GM18520 (cell line): ENCODE measurements around the gene GLIS1.

Experiments used
- ATAC-seq: cut with Tn5 transposase; IDR thresholded peaks from one replicate; pipeline ENCODE4 v1.9.1; 2021; ENCODE audit not compliant: unreplicated experiment

Gene GLIS1

DNA sequence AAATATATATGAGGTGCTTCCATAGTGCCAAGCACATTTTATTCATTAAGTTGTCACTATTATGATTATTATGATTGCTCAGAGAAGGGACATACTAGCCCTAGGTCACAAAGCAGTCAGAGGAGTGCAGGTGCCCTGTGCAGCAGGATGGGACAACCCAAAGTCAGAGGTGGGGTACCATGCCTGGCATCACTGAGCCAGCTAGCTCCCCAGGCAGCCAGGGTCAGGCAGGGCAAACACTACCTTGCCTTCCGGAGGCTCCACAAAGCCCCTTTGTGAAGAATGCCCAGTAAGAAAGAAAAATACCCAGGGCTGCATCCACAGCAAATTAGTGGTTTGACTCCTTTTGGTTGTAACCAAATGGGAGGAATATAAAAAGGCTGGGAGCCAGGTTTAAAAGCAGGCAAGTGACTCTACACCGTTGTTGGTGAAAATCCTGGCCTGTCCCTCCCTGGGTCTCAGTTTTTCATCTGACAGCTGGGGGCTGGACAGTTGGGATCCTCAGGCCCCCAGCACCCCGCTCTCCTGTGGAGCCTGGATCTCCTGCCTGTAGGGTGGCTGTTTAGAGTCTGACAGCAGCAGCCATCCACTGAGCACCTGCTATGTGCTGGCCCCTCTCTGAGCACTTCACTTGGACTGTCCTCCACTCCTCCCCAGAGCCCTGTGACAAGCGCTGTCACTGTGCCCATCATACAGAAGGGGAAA, 98.8 kb downstream of the GLIS1 start:
- ATAC-seq: no peak

DNA sequence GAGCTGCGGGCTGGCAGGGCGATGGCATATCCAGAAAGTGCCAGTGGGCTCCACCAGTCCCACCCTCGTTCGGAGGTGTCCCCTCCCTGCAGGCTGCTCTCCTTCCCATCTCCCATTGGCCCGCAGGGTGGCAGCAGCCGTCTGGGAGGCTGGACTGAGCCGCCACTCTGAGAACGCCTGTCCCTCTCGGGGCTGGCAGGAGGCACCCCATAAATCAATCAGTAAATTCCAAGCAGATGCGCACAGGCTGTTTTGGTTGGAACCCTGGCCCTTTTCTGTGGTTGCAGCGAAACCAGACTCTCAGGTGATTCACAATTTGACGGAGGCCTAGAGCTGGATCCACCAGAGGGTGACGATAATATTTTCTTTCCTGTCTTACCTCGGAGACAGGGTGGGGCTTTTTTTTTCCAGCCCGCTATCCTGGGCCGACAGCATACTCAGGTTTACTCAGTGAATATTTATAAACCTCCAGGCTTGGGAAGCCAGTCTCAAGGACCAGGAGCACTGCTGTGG, 99.7 kb downstream of the GLIS1 start:
- no peak for ATAC-seq

DNA sequence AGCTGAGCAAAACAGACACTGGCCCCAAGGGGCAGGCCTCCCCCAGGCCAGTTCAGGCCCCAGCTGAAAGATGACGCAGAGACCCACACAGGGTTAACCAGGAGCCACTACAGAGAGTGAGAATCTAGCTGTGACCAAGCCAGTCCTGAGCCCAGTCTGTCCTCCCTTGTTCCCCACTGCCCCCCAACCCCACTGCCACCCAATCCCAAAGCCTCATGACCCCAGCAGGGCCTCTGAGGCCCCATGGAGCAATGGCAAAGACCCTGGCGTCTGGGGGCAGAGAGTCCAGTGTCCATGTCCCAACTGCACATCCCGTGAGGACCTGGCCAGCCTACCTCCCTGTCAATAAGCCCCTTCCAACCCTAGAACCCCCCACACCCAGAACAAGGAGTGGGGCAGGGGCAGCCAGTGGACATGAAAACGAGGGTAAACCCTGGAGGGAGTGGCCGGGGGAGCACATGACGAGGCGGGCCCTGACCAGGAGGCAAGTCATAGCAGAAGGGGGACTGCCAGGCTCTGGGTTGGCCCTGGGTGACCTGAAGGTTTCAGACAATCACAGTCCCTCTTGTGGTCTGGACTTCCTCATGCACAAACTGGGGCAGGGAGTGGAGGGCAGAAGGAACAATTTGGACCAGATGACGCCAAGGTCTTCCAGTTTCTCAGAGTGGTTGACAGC, 100.5 kb downstream of the GLIS1 start:
- no peak for ATAC-seq

DNA sequence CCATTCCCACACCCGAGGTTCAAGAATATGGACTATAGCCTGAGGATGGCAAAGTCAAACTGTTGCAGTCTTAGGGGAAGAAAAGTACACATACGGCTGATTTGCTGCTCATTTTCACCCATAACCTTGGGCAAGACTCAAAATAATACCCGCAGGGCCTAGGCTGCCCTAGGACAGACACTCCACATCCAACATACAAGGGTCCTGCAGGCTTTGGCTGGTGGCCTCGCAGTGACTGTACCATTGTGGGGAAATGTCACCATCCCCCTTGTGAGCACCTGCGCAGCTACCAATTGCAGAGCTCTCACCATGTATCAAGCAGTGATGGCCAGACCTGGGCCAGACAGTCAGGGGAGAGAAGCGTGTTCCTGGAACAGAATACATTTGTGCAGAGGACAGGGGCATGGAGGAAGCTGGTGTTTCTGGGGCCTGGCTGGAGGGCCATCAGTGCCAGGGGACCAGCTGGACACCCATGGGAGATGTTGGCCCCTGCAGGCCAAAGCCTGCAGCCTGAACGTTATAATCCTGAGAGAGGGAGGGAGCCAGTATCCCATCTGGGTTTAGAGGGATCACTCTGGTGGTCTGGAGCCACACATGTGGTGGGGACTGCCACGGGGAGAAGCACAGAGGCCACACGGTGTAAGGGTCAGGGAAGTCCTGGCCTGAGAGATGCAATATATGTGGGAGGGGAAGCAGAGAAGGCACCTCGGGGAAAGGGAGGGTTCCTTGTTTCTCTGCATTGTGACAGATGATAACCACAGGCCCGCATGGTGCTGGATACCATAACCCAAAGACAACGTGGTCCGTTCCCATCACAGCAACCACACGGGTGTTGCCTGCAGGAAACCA, 101.2 kb downstream of the GLIS1 start:
- no peak for ATAC-seq

DNA sequence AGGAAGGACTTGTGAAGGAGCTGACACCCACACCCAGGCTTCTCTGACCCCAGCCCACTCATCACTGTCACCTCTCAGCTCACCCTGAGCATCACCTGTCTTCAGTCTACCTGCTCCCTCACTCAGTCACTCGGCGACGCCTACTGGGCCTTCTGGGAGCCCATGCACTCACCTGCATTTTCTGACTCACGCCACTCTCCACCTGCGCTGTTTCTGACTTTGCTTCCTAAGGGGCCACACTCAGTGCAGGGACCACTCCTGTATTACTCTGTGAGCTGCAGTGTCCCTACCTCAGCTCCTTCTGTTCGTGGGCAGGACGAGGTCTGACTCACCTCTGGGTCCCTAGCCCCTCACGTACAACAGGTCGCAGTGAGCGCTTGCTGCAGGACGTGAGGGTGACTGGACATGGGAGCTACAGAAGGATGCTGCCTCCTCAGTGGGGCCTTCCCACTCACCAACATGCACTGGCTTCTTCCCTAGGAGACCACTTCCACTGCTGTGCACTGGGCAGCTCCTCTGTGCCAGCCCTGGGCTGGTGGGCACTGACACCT, 102.3 kb downstream of the GLIS1 start:
- ATAC-seq: no peak

DNA sequence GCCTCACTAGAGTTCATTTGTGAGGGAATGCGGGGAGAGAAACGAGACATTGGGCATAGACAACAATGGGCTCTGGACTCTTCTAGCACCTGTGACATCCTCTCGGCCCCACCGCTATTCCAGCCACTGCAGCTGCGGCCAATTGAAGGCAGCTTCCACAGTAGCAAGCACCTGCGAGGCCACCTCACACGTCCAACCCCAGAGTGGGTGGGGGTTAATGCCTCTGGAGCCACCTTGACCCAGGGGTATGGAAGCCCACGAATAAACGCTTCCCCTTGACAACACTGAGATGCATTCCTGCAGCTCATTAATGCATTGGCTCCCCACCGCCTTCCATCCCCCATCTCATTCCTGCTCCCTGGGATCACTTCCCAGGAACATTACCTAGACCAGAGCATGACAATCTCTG, 104.4 kb downstream of the GLIS1 start:
- ATAC-seq: no peak

DNA sequence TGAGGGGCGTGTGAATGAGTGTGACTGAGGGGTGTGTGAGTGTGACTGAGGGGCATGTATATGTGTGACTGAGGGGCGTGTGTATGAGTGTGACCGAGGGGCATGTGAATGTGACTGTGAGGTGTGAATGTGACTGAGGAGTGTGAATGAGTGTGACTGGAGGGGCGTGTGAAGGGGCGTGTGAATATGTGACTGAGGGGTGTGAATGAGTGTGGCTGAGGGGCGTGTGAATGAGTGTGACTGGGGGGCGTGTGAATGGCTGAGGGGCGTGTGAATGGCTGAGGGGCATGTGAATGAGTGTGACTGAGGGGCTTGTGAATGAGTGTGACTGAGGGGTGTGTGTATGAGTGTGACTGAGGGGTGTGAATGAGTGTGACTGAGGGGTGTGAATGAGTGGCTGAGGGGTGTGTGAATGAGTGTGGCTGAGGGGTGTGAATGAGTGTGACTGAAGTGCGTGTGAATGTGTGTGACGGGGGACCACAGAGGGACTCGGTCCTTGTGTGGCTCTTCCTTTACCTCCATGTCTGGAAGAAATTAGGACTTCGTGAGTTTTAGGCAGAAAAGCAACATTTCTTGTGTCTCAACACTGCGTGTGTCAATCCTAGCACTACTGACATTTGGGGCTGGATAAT, 105.8 kb downstream of the GLIS1 start:
- no peak for ATAC-seq

DNA sequence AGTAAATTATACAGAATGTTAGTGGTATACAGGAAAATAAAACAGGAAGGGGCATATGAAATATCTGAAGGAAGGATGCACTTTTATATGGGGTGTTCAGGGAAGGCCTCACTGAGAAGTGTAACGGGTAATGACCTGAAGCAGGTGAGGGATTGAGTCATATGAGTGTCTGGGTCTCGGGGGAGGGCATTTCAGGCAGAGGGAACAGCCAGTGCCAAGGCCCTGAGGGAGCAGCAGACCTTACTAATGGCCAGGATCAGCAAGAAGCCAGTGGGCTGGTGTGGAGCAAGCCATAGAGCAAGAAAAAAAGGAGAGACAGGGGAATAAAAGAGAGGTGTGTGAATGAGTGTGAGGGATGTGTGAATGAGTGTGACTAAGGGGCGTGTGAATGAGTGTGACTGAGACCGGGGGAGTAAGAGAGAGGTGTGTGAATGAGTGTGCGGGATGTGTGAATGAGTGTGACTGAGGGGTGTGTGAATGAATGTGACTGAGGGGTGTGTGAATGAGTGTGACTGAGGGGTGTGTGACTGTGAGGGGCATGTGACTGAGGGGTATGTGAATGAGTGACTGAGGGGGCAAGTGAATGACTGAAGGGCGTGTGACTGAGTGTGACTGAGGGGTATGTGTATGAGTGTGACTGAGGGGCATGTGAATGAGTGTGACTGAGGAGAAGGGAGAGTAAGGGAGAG, 107.2 kb downstream of the GLIS1 start:
- ATAC-seq: no peak

DNA sequence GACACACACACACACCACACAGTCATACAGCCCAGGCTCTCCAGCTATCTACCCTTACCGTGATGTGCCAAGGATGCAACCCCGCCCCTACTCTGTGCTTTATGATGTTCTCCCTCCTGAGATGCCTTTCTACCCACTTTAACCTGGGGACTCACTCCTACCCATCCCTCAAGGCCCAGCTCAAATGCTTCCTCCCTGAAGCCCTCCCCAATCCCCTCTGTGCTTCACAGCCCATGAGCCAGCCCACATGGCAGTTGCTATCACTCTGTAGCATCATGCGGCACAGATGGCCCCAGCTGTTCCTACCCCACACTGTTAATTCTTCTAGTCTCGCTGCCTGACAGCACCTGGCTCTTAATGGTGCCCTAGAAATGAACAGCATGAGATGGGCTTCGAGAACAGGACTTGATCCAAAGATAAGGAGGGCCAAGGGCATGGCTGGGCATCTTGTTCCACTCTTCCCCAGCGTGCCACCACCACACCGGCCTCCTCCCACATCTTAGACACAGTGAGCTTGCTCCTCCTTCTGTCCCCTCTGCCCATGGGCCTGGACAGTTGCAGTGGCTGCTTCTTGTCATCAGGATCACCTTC, 109.8 kb downstream of the GLIS1 start:
- ATAC-seq: no peak

DNA sequence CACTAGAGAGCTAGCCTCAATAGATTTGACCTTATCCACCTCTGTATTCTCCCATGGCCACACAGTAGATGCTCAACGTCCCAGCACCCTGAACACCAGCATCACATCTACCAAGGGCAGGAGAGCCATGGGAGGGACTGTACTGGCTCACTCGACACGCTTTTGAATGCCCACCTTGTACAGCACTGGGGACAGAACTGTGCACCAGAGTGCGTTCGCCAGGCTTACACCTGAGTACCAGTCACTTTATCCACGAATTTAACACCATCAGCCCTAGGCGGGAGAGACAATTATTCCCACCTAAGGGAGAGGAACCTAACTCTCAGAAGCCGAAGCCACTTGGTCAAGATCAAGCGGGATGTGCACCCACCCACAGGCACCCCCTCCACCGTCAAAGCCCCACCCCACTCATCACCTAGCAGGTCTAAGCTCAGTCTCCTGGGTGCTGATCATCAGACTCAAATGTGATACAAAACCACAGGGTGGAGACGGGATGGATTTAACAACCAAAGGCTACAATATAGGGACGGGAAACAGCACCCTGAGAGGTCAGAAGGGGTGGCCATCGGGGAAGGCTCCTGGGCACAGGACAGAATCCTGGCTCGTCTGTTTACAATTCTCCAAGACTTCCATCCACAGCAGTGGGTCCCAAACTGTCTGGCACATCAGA, 110.5 kb downstream of the GLIS1 start:
- ATAC-seq: no peak

DNA sequence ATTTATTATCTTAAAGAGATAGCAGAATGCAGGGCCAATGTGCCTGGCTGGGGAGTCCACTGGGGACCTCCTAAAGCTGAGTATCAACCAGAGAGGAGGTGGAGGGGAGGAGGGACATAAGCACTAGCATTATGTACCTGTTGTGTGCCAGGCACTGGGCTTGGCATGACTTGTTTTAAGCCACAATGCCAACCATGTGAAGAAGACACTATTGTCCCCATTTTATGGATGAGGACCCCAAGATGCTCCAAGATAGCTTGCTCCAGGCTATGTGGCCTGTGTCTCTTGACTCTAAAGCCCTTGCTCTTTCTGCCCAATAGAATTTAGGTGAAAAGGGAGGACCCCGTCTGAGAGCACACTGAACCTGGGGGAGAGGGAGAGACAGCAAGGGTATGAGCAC, 111.3 kb downstream of the GLIS1 start:
- ATAC-seq: no peak

DNA sequence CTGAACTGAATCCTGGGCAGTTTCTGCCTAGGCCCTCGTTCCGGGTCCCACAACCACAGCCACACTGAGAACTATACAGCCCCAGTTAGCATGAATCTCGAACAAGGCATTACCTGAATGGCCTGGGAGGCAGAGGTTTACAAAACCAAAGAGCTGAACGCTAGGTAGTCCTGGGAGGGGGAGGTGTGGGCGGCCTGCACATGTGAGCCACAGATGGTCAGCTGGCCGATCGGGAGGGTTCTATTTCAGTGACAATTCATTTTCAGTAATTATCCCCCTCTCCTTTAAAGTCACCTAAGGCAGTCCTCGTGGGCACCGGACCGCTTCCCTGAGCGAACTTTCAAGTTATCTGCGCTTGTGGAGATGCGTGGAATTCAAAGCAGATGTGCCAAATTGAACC, 111.9 kb downstream of the GLIS1 start:
- ATAC-seq: no peak

DNA sequence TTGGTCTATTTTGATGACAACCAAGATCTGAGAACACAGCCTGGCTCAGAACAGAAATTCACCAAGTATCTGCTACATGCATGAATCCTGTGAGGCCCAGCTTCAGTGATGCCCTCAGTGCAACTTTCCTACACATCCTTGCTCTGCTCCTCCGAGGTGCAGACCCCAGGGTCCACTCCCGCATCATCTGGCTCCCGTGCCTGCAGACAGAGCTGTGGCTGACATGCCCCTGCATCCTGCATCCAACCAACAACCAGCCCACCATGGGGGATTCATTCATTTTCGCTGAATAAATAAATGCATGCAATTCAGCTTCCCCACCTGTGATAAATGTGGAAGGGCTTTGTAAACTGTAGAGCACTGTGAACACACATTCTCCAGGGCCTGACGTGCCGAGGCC, 112.3 kb downstream of the GLIS1 start:
- ATAC-seq: no peak

DNA sequence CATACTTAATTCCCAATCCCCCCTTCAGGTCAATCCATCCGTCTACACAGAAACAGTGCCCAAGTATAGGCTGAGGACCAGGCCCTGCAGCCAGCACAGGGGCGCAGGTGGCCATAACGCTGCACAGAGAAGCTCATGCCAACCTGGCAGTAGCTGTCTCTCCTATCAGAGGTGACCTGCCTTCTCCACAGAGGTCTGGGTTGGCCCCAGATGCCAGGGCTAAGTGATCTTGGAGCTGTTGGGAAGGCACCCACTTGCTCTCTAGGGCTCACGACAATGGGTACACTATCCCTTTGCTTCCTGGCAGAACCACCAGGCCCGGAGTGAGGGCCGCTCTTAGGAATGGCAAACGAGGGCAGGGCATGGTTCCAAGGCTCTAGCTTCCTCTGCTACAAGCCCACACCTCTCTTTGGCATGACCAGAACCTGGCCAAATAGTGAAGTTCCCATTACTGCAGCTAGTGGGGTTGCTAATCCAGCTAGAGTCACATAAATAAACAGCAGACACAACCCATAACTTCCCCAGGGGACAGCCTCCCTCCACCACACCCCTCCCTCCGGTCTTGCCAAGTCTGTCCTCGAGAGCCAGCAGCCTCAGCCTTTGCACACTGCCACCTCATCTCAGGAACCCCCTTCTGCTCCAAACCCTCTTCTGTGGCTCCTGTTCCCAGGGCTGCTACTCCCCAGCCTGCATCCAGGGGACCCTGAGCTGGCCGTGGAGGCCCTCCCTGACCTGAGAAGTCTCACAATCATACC, 113.0 kb downstream of the GLIS1 start:
- ATAC-seq: no peak

DNA sequence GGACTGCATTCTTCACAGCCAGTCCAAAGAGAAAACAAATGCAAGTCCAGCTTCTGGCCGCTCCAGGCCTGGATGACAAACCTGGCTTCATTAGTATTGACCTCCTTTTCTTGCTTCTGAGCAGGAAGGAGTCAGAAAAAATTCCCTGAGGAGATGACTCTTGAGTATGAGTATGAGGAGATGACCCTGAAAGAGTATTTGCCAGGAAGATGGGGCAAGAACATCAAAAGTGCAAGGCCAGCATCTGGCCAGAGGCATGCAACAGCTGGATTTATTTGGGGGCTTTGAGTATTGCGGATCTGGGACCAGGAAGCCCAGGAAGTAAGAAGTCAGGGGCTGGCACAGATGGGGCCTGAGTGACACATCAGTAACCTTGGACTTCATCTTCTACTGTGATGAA, 113.9 kb downstream of the GLIS1 start:
- ATAC-seq: no peak

DNA sequence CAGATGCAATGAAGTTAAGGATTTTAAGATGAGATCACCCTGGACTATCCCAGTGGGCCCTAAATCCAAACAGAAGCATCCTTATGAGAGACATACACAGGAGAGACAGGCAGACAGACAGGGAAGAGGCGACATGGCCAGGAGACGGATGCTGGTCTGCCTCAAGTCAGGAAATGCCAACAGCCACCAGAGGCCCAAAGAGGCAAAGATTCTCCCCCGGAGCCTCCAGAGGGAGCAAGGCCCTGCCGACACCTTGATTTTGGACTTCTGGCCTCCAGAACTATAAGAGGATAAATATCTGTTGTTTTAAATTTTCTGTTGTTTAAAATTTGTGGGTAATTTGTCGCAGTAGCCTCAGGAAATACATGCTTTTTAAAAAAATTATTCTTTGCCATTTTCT, 116.4 kb downstream of the GLIS1 start:
- no peak for ATAC-seq

DNA sequence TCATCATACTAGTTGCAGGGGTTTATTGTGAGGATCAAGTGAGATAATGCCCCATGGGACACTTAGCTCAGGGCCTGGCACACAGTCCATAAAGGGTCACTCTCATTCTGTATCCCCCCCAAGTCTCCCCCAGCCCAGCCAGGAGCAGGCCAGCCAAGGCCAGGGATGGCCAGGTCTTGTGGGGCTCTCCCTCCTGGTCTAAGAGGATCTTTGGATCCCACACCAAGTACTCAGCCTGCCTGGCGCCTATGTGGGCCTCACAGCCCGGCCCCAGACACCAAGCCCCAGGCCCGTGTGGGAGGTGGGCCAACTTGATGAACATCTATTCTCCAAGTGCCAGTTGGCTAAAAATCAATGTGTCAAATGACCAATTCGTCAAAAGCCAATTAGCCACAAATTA, 117.8 kb downstream of the GLIS1 start:
- ATAC-seq: no peak

DNA sequence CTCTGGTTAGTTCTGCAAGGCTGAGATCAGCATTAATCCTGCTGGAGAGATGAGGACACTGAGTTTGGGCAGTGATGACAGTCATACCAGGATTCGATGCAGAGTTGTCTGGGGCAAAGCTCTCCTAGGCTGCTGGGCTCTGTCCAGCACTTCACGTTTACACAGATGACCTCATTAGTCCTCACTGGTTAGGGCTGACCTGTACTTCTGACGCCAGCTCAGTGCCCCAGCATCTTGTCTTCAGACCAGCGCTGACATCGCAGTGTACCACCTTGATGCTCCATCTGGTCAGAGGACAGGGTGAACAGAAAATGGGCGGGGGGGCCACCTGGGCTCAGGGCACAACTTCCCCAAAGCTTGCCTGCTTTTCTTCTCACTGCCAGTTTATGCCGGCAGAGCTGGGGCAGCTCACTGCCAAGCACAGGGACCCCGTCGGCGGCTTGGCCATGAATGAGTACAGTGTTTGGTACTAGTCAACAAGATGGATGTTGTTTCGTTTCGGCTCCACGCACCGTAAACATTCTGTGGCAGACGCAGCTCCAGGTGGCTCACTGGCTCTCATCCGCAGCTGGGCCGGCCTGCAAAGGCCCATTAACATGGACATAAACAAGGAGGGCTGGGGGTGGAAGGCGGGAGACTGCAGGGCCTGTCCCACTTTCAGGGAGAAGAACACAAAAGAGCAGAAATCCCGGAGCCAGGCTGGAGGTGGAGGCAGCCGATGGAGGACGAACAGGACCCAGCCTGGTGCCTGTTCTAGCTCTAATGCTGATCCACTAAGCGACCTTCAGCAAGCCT, 118.7 kb downstream of the GLIS1 start:
- ATAC-seq: no peak
